ENCODE data around the gene MILR1. TPM values are rescaled to one million over a fixed set of nuclear protein-coding genes. Genes with fewer than 3 reads are reported as not detected.

MILR1 gene
- polyA plus RNA-seq, 1 donor (not counting 4 experiments of a cell fraction or from before 2014, with no cell fraction given), result not detected

DNA sequence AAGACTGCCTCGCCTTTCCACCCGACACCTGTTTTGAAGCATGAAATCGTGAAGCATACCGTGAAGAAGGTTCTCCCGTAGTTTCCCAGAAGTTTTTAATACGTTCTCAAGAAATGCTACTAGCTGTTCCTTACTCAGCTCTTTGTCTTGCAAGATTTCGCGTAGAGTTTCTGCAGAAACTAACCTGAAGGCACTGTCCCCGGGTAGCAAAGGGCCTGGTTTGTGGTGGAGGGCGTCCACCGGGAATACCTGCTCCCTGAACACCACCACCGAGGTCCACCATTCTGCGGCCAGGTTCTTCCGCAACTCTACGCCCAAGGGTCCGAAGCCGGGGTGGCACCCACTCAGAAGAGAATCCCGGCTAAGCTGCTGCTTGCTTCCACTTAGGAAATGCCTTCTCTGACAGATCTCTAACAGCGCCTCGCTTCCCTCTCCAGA, 47.5 kb downstream of the MILR1 start:
- peaks cover 56% of the 10 kb centered on the region for H3K4me1 ChIP-seq (ENCODE audit: control insufficient read depth, extremely low read depth, insufficient read depth, low read length)
- dilution Hi-C loops (cut with MboI; ENCODE audit: extremely low pct_ligation_motif_present, low sequenced_read_pairs), result no loop called here
- TF ChIP-seq, protein P1, sequence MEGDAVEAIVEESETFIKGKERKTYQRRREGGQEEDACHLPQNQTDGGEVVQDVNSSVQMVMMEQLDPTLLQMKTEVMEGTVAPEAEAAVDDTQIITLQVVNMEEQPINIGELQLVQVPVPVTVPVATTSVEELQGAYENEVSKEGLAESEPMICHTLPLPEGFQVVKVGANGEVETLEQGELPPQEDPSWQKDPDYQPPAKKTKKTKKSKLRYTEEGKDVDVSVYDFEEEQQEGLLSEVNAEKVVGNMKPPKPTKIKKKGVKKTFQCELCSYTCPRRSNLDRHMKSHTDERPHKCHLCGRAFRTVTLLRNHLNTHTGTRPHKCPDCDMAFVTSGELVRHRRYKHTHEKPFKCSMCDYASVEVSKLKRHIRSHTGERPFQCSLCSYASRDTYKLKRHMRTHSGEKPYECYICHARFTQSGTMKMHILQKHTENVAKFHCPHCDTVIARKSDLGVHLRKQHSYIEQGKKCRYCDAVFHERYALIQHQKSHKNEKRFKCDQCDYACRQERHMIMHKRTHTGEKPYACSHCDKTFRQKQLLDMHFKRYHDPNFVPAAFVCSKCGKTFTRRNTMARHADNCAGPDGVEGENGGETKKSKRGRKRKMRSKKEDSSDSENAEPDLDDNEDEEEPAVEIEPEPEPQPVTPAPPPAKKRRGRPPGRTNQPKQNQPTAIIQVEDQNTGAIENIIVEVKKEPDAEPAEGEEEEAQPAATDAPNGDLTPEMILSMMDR (optimal IDR thresholded peaks at IDR 0.05 in 1 of 3, IDR thresholded peaks at IDR 0.05 in 1 of 3, conservative IDR thresholded peaks at IDR 0.05 in 1 of 3; ENCODE audit: extremely low read depth in 1 of 3, insufficient read depth in 2 of 3, low read length in 3 of 3), result no peak
- no peak for TF ChIP-seq EZH2 (IDR thresholded peaks at IDR 0.05; ENCODE audit: low read length)
- peak overlapping the region; percentile 94 for H2AFZ ChIP-seq (ENCODE audit: control insufficient read depth, low read length)
- DNase-seq (ENCODE audit: low read depth, low spot score) (no peak), FAIRE-seq (no peak)
- peak overlapping the region; percentile 81 for H3K4me2 ChIP-seq (ENCODE audit: control insufficient read depth, extremely low read depth, insufficient read depth, low read depth, low read length)
- H3K9ac ChIP-seq (ENCODE audit: control insufficient read depth, extremely low read depth, insufficient read depth, low read length), result peak overlapping the region; percentile 82
- H3K36me3 ChIP-seq (ENCODE audit: control insufficient read depth in 2 of 2, extremely low read depth in 1 of 2, insufficient read depth in 2 of 2, low read length in 2 of 2), result peaks cover 7 to 29% of the 10 kb centered on the region in 2 experiments
- H4K20me1 ChIP-seq (ENCODE audit: control insufficient read depth, extremely low read depth, insufficient read depth, low read length), result peaks cover 7% of the 10 kb centered on the region
- no peaks in the 10 kb centered on the region for H3K9me1 ChIP-seq (ENCODE audit: control insufficient read depth, extremely low read depth, insufficient read depth, low read length)
- H3K9me3 ChIP-seq (ENCODE audit: control insufficient read depth, low read depth, low read length), result no peaks in the 10 kb centered on the region
- H3K79me2 ChIP-seq (ENCODE audit: control insufficient read depth, insufficient read depth, low read length), result peaks cover 46% of the 10 kb centered on the region
- peak overlapping the region; percentile 56 to 71 (median 59) for H3K4me3 ChIP-seq (ENCODE audit: control insufficient read depth in 2 of 3, extremely low read depth in 1 of 3, insufficient read depth in 2 of 3, low read depth in 1 of 3, low read length in 3 of 3)
- H3K27me3 ChIP-seq (ENCODE audit: control insufficient read depth, extremely low read depth, insufficient read depth, low read length), result no peaks in the 10 kb centered on the region
- H3K27ac ChIP-seq (ENCODE audit: control insufficient read depth, insufficient read depth, low read length), result peak overlapping the region; percentile 84

DNA sequence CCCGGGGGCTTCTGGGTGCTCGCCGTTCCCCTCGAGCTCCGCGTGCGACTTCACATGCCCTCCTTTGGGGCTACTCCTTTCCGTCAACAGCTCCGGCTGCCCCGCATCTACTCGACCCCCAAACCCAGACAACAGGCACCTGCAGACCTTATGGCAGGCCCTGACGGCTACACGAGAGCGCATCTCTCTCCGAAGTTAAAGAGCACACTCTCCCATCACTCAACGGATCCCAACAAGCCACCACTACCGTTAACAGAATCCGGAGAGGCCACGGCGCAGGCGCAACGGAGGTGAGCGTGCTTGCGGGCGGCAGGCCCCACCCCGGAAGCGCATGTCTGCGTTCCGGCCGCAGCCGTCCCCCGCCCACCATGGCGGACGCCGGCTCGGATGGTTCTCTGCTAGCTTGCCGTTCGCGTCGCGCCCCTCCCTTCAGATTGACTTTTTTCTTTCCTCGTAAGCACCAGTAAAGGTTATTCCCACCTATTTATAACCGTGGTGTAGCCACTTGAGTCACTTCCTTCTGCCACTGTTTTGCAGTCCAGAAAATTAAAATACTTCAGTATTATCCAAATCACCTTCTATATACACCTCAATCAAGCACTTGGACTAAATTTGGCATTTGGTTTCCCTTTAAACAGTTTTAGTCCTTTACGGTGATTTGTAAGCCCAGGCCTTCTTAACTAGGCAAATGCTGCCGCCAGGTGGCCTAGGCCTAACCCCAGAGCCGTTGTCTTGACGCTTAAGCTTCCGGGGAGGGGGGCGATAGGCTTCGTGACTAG, 48.1 kb downstream of the MILR1 start, which contains the start of gene POLG2:
Gene POLG2 (minus strand): TSS at position 269 of the 779 bp plus-strand sequence. CDS start 86 bp downstream, at position 183.
- H3K9me1 ChIP-seq (ENCODE audit: control insufficient read depth, extremely low read depth, insufficient read depth, low read length), result no peaks in the 10 kb centered on the region
- H3K4me3 ChIP-seq (ENCODE audit: control insufficient read depth in 2 of 3, extremely low read depth in 1 of 3, insufficient read depth in 2 of 3, low read depth in 1 of 3, low read length in 3 of 3), result peak within 1 kb of the TSS; percentile 56 to 71 (median 59)
- no peaks in the 10 kb centered on the region for H3K9me3 ChIP-seq (ENCODE audit: control insufficient read depth, low read depth, low read length)
- peak within 1 kb of the TSS; percentile 81 for H3K4me2 ChIP-seq (ENCODE audit: control insufficient read depth, extremely low read depth, insufficient read depth, low read depth, low read length)
- peak within 1 kb of the TSS; percentile 94 for H2AFZ ChIP-seq (ENCODE audit: control insufficient read depth, low read length)
- H3K36me3 ChIP-seq (ENCODE audit: control insufficient read depth in 2 of 2, extremely low read depth in 1 of 2, insufficient read depth in 2 of 2, low read length in 2 of 2), result peaks cover 9 to 31% of the 10 kb centered on the region in 2 experiments
- H3K4me1 ChIP-seq (ENCODE audit: control insufficient read depth, extremely low read depth, insufficient read depth, low read length), result peaks cover 61% of the 10 kb centered on the region
- FAIRE-seq, result no peak
- peak within 1 kb of the TSS; percentile 82 for H3K9ac ChIP-seq (ENCODE audit: control insufficient read depth, extremely low read depth, insufficient read depth, low read length)
- peak; percentile 69 for DNase-seq (ENCODE audit: low read depth, low spot score)
- dilution Hi-C loops (cut with MboI; ENCODE audit: extremely low pct_ligation_motif_present, low sequenced_read_pairs), result no loop called here
- H3K27me3 ChIP-seq (ENCODE audit: control insufficient read depth, extremely low read depth, insufficient read depth, low read length), result no peaks in the 10 kb centered on the region
- peaks cover 51% of the 10 kb centered on the region for H3K79me2 ChIP-seq (ENCODE audit: control insufficient read depth, insufficient read depth, low read length)
- H3K27ac ChIP-seq (ENCODE audit: control insufficient read depth, insufficient read depth, low read length), result peak within 1 kb of the TSS; percentile 84
- TF ChIP-seq, protein P1 (optimal IDR thresholded peaks at IDR 0.05 in 1 of 3, IDR thresholded peaks at IDR 0.05 in 1 of 3, conservative IDR thresholded peaks at IDR 0.05 in 1 of 3; ENCODE audit: extremely low read depth in 1 of 3, insufficient read depth in 2 of 3, low read length in 3 of 3), result peak; percentile 51 to 62 (median 51)
- no peak for TF ChIP-seq EZH2 (IDR thresholded peaks at IDR 0.05; ENCODE audit: low read length)
- H4K20me1 ChIP-seq (ENCODE audit: control insufficient read depth, extremely low read depth, insufficient read depth, low read length), result peaks cover 13% of the 10 kb centered on the region
